ENCODE data around the gene TFCP2L1.

- TF ChIP-seq SP1 (IDR thresholded peaks at IDR 0.05) (no peak), PKNOX1 (IDR thresholded peaks at IDR 0.05) (no peak), ELF4 (IDR thresholded peaks at IDR 0.05) (no peak), CTBP1 (IDR thresholded peaks at IDR 0.05; ENCODE audit: borderline replicate concordance) (no peak), LEF1 (IDR thresholded peaks at IDR 0.05; ENCODE audit: borderline replicate concordance) (no peak), FOXA1 (IDR thresholded peaks at IDR 0.05) (no peak), TARDBP (IDR thresholded peaks at IDR 0.05) (no peak)
Observed at GRCh38 chr2:121242976-121243375, 42.0 kb downstream of the TFCP2L1 start.
